HK-2 (cell line): ENCODE results near the gene AGK.
A peak's percentile ranks its signal among the peaks of the same experiment; 100 is the strongest.
"Not testable (repeated sequence)": the region's sequence is repeated elsewhere in the genome, so short reads cannot be mapped to it uniquely, and the experiment has no call there.

Experiments used
- DNase-seq: peaks from one replicate; pipeline ENCODE4 v3.0.0-alpha.2; 2018; ENCODE audit not compliant: unreplicated experiment

AGK gene

GRCh38 chr7:141645188-141645587 lies 94.0 kb downstream of the AGK start:
- DNase-seq, result no peak

- DNase-seq, result no peak
These were observed 95.7 kb downstream of the AGK start for GRCh38 chr7:141646826-141647480.

GRCh38 chr7:141647701-141648100 lies 96.5 kb downstream of the AGK start:
- not testable (repeated sequence) for DNase-seq

GRCh38 chr7:141648276-141649114 lies 97.3 kb downstream of the AGK start:
- no peak for DNase-seq

GRCh38 chr7:141649137-141649864 lies 98.1 kb downstream of the AGK start:
- no peak for DNase-seq

- peak; percentile 47 for DNase-seq
These were observed 98.8 kb downstream of the AGK start for GRCh38 chr7:141649865-141650634.

GRCh38 chr7:141651417-141651816 lies 100.2 kb downstream of the AGK start:
- DNase-seq, result no peak

GRCh38 chr7:141652691-141653090 lies 101.5 kb downstream of the AGK start:
- no peak for DNase-seq

- DNase-seq, result peak; percentile 48
These were observed 103.3 kb downstream of the AGK start for GRCh38 chr7:141654551-141654950.

GRCh38 chr7:141659501-141659900 lies 108.3 kb downstream of the AGK start:
- no peak for DNase-seq

- no peak for DNase-seq
These were observed 109.0 kb downstream of the AGK start for GRCh38 chr7:141660259-141660658.

- DNase-seq, result no peak
These were observed 112.1 kb downstream of the AGK start for GRCh38 chr7:141663081-141663849.

- no peak for DNase-seq
These were observed 113.2 kb downstream of the AGK start for GRCh38 chr7:141664450-141664849.

- DNase-seq, result no peak
These were observed 114.2 kb downstream of the AGK start for GRCh38 chr7:141665208-141666035.

- no peak for DNase-seq
These were observed 114.9 kb downstream of the AGK start for GRCh38 chr7:141666071-141666470.

- no peak for DNase-seq
These were observed 117.6 kb downstream of the AGK start for GRCh38 chr7:141668853-141669252.

GRCh38 chr7:141671705-141672496 lies 120.7 kb downstream of the AGK start:
- DNase-seq, result no peak

GRCh38 chr7:141673346-141673745 lies 122.1 kb downstream of the AGK start:
- DNase-seq, result no peak

- DNase-seq, result no peak
These were observed 123.0 kb downstream of the AGK start for GRCh38 chr7:141674171-141674671.
